GM12865 (cell line): ENCODE measurements around the gene EPB41.
"Not testable (repeated sequence)": the region's sequence is repeated elsewhere in the genome, so short reads cannot be mapped to it uniquely, and the experiment has no call there.

Experiments
- DNase-seq: peaks from one replicate; pipeline ENCODE4 v3.0.0; 2010; ENCODE audit warnings: low read depth
- H3K4me3 ChIP-seq: 2 replicates; pipeline ENCODE4 v1.5.1; 2011; ENCODE audit warnings: mild to moderate bottlenecking, low read depth, low read length, control low read depth
- CTCF ChIP-seq: IDR thresholded peaks from 2 replicates; pipeline ENCODE4 v1.5.1; 2011; ENCODE audit warnings: low read length, control low read depth, low read depth, inconsistent platforms; ENCODE audit not compliant: insufficient read depth; ENCODE audit errors: missing control alignments

The EPB41 gene

GRCh38 chr1:28956038-28956464 is 41.7 kb downstream of the EPB41 start:
- TF ChIP-seq CTCF, result no peak
- DNase-seq, result no peak
- H3K4me3 ChIP-seq, result no peak overlapping the region

GRCh38 chr1:28962114-28962831 is 47.9 kb downstream of the EPB41 start:
- H3K4me3 ChIP-seq, result not testable (repeated sequence)
- DNase-seq, result peak; percentile 71

GRCh38 chr1:28965271-28965870 is 51.0 kb downstream of the EPB41 start:
- H3K4me3 ChIP-seq, result no peak overlapping the region
- no peak for TF ChIP-seq CTCF
- DNase-seq, result no peak

- no peak overlapping the region for H3K4me3 ChIP-seq
- no peak for DNase-seq
- no peak for TF ChIP-seq CTCF
Observed at GRCh38 chr1:28966617-28967016, 52.2 kb downstream of the EPB41 start.

GRCh38 chr1:28971980-28972771 is 57.8 kb downstream of the EPB41 start:
- TF ChIP-seq CTCF, result no peak
- no peak overlapping the region for H3K4me3 ChIP-seq
- DNase-seq, result no peak

- no peak for DNase-seq
- H3K4me3 ChIP-seq, result no peak overlapping the region
- TF ChIP-seq CTCF, result no peak
Observed at GRCh38 chr1:28973596-28974421, 59.4 kb downstream of the EPB41 start.
